ENCODE measurements around the gene MYL4. TPM values are rescaled to one million over a fixed set of nuclear protein-coding genes. Genes with fewer than 3 reads are reported as not detected.

The MYL4 gene
- total and polyA plus RNA-seq, 2 of the 8 experiments (the other 6 are each of a cell fraction or from before 2014, with no cell fraction given): 0.12 TPM; not detected in 1

Small RNA genes within 50 kb of the gene (small RNA-seq; reads per million reads assigned to genes)
- gene RNU7-186P (ENCODE audit: insufficient read depth): not detected

Other genes with a start within 250 kb of the MYL4 start
- gene RPRML, start 230.1 kb upstream of the MYL4 start, total RNA-seq (2021; fragmentation: NEBNext Ultra II Directional; extraction: Animal tissue kit (Norgen Biotek cat#: 25700)): 5.5 and 7.2 TPM in 2 replicates
- 3.5 and 6.0 TPM in 2 replicates for gene RPRML, start 230.1 kb upstream of the MYL4 start, polyA plus RNA-seq (2011; rRNA removed)
- gene CDC27, start 20.1 kb upstream of the MYL4 start, total RNA-seq (2021; fragmentation: NEBNext Ultra II Directional; extraction: Animal tissue kit (Norgen Biotek cat#: 25700)): 87.5 and 93.7 TPM in 2 replicates
- 26.0 and 41.9 TPM in 2 replicates for gene CDC27, start 20.1 kb upstream of the MYL4 start, polyA plus RNA-seq (2011; rRNA removed)
- gene ITGB3, start 44.5 kb downstream of the MYL4 start, total RNA-seq (2021; fragmentation: NEBNext Ultra II Directional; extraction: Animal tissue kit (Norgen Biotek cat#: 25700)): 0.09 TPM in 1 of 2 replicates, not detected in the other
- gene ITGB3, start 44.5 kb downstream of the MYL4 start, polyA plus RNA-seq (2011; rRNA removed): 0.08 and 0.09 TPM in 2 replicates
- gene EFCAB13, start 114.6 kb downstream of the MYL4 start, total RNA-seq (2021; fragmentation: NEBNext Ultra II Directional; extraction: Animal tissue kit (Norgen Biotek cat#: 25700)): 1.3 and 2.0 TPM in 2 replicates
- 0.12 and 0.47 TPM in 2 replicates for gene EFCAB13, start 114.6 kb downstream of the MYL4 start, polyA plus RNA-seq (2011; rRNA removed)